Gastrocnemius medialis (tissue), 4 donors: ENCODE data around the gene TSHZ1. TPM values are rescaled to one million over a fixed set of nuclear protein-coding genes. Genes with fewer than 3 reads are reported as not detected.

Source experiments
- ATAC-seq, 2 donors: fragments of 150-250 bp; one replicate each; pipeline ENCODE4 v1.9.1; 2016
- DNase-seq, 2 donors: peaks; one replicate each; pipeline ENCODE4 v3.0.0-alpha.2; 2019
- H3K27ac ChIP-seq, 4 donors: fragments of 200-600 bp; sonication (generic); 1 replicate in 1 of 4; 2 replicates in 3 of 4; pipeline ENCODE4 v1.5.1; 2016 to 2018; ENCODE audit warnings: mild to moderate bottlenecking in 2 of 4, moderate library complexity in 1 of 4
- H3K27me3 ChIP-seq, 3 donors: fragments of 200-600 bp; sonication (generic) in 2 of 3; 1 replicate in 1 of 3; 2 replicates in 2 of 3; pipeline versions ENCODE4 v1.5.1 to v1.6.0; 2016 to 2019; ENCODE audit warnings: mild to moderate bottlenecking in 1 of 3, moderate library complexity in 1 of 3
- H3K36me3 ChIP-seq, 2 donors: fragments of 200-600 bp; sonication (generic) in 1 of 2; one replicate each; pipeline ENCODE4 v1.5.1; 2017 to 2018
- H3K4me1 ChIP-seq, 2 donors: fragments of 200-600 bp; sonication (generic) in 1 of 2; one replicate each; pipeline ENCODE4 v1.5.1; 2016 to 2017; ENCODE audit warnings: mild to moderate bottlenecking in 2 of 2
- H3K4me3 ChIP-seq, 4 donors: fragments of 200-600 bp; sonication (generic) in 3 of 4; 1 replicate in 1 of 4; 2 replicates in 3 of 4; pipeline ENCODE4 v1.5.1; 2016 to 2019; ENCODE audit warnings: mild to moderate bottlenecking in 2 of 4
- H3K9me3 ChIP-seq, 3 donors: fragments of 200-600 bp; sonication (generic) in 2 of 3; 1 replicate in 1 of 3; 2 replicates in 2 of 3; pipeline ENCODE4 v1.5.1; 2016 to 2019
- CTCF ChIP-seq, 5 experiments: fragments of 450-650 bp in 3 of 5; fragments of 200-600 bp in 2 of 5; sonication (generic) in 2 of 5; IDR thresholded peaks in 4 of 5; conservative IDR thresholded peaks in 1 of 5; 1 replicate in 4 of 5; 2 replicates in 1 of 5; pipeline ENCODE4 v1.5.1; 2016 to 2019; ENCODE audit warnings: antibody characterized with exemption in 5 of 5, mild to moderate bottlenecking in 3 of 5, moderate library complexity in 3 of 5
- POLR2A ChIP-seq, 2 donors: fragments of 450-650 bp; IDR thresholded peaks; one replicate each; pipeline ENCODE4 v1.6.1; 2017; ENCODE audit warnings: antibody characterized with exemption in 2 of 2, mild to moderate bottlenecking in 2 of 2, moderate library complexity in 2 of 2
- in situ Hi-C, 4 donors: fragments of 200-750 bp; cut with MboI; loops; one replicate each; pipeline versions ENCODE4 v1.15.0 to v1.8.0; 2017; ENCODE audit warnings: low sequenced_read_pairs in 4 of 4
- intact Hi-C: fragments of 100-400 bp; cut with DNase I; formaldehyde crosslinking; loops from one replicate; pipeline ENCODE4 v1.15.1; 2023; ENCODE audit warnings: low total_unique reads
- total RNA-seq, 4 donors: library from RNA; depleted of rRNA; stranded (reverse); fragments of >200 nt; gene quantifications; one replicate each; pipeline versions ENCODE4 v1.1.0 to v1.2.3, GENCODE V29; 2016

The TSHZ1 gene
- total RNA-seq = 1 to 10 TPM; 5.9 to 7.9 (median 7.6) TPM

GRCh38 chr18:75210274-75211001, at the start of gene TSHZ1:
Gene TSHZ1 (plus strand): TSS chr18:75210797. CDS start chr18:75211877, 1,080 bp downstream.
- in situ Hi-C loops = no loop called here
- TF ChIP-seq CTCF (IDR thresholded peaks at IDR 0.05 in 4 of 5, conservative IDR thresholded peaks at IDR 0.05 in 1 of 5) (no peak), POLR2A (IDR thresholded peaks at IDR 0.05) (peak; percentile 74 to 93)

GRCh38 chr18:75161256-75162028, 49.2 kb upstream of the TSHZ1 start:
- DNase-seq (peak in 1 of 2 donors; percentile 65), ATAC-seq (peak; percentile 68 to 86)
- in situ Hi-C loops (loop anchor here in 2 of 4 donors (25.0 kb wide), 1 partner anchor 301 kb away; no protein-coding TSS in a partner anchor), intact Hi-C loops (loop anchor here (5.0 to 10.0 kb wide), 2 partner anchors 41 to 313 kb away; no protein-coding TSS in a partner anchor)
- peak in 2 of 5 experiments; percentile 16 to 40 for TF ChIP-seq CTCF (IDR thresholded peaks at IDR 0.05 in 4 of 5, conservative IDR thresholded peaks at IDR 0.05 in 1 of 5)
- no peak for TF ChIP-seq POLR2A (IDR thresholded peaks at IDR 0.05)
- Histone ChIP-seq H3K36me3 (no peaks in the 10 kb centered on the region), H3K9me3 (no peaks in the 10 kb centered on the region), H3K4me3 (peak overlapping the region; percentile 53 to 59 (median 55)), H3K27ac (peak overlapping the region; percentile 22 to 60 (median 32)), H3K4me1 (peaks cover 16 to 18% of the 10 kb centered on the region in 2 donors), H3K27me3 (no peaks in the 10 kb centered on the region)

More at GRCh38 chr18:75210274-75211001, at the start of gene TSHZ1:
- H3K4me1 ChIP-seq = peaks cover 47 to 49% of the 10 kb centered on the region in 2 donors
- H3K27me3 ChIP-seq = no peaks in the 10 kb centered on the region
- ATAC-seq (peak; percentile 64 to 72), DNase-seq (peak; percentile 73 to 78)
- peak within 1 kb of the TSS; percentile 75 to 97 (median 87) for H3K4me3 ChIP-seq
- H3K27ac ChIP-seq = peak within 1 kb of the TSS; percentile 95 to 99 (median 96)
- H3K9me3 ChIP-seq = no peaks in the 10 kb centered on the region
- intact Hi-C loops = loop anchor here (1.0 to 10.0 kb wide), 2 partner anchors 38 to 616 kb away; partner anchors contain the start of gene ZNF407
- H3K36me3 ChIP-seq = no peaks in the 10 kb centered on the region

- H3K9me3 ChIP-seq = no peaks in the 10 kb centered on the region
- H3K27ac ChIP-seq = peak overlapping the region in 3 of 4 donors; percentile 20 to 36 (median 32)
- H3K36me3 ChIP-seq = no peaks in the 10 kb centered on the region
- in situ Hi-C loops = loop anchor here in 2 of 4 donors (25.0 kb wide), 1 partner anchor 300 kb away; no protein-coding TSS in a partner anchor
- no peaks in the 10 kb centered on the region for H3K27me3 ChIP-seq
- no peak overlapping the region for H3K4me3 ChIP-seq
- intact Hi-C loops = loop anchor here (5.0 to 10.0 kb wide), 2 partner anchors 40 to 312 kb away; no protein-coding TSS in a partner anchor
- ATAC-seq (peak; percentile 96 to 97), DNase-seq (peak; percentile 58 to 72)
- TF ChIP-seq CTCF (IDR thresholded peaks at IDR 0.05 in 4 of 5, conservative IDR thresholded peaks at IDR 0.05 in 1 of 5) (no peak), POLR2A (IDR thresholded peaks at IDR 0.05) (no peak)
- peaks cover 16 to 18% of the 10 kb centered on the region in 2 donors for H3K4me1 ChIP-seq
These were observed 48.1 kb upstream of the TSHZ1 start for GRCh38 chr18:75162467-75162866.

- H3K36me3 ChIP-seq = no peaks in the 10 kb centered on the region
- H3K4me1 ChIP-seq = peaks cover 16 to 18% of the 10 kb centered on the region in 2 donors
- H3K27me3 ChIP-seq = no peaks in the 10 kb centered on the region
- no peak overlapping the region for H3K4me3 ChIP-seq
- in situ Hi-C loops (loop anchor here in 2 of 4 donors (25.0 kb wide), 1 partner anchor 299 kb away; no protein-coding TSS in a partner anchor), intact Hi-C loops (loop anchor here (5.0 to 10.0 kb wide), 2 partner anchors 39 to 312 kb away; no protein-coding TSS in a partner anchor)
- no peak for DNase-seq
- no peak overlapping the region for H3K27ac ChIP-seq
- TF ChIP-seq POLR2A (IDR thresholded peaks at IDR 0.05) (no peak), CTCF (IDR thresholded peaks at IDR 0.05 in 4 of 5, conservative IDR thresholded peaks at IDR 0.05 in 1 of 5) (no peak)
- no peaks in the 10 kb centered on the region for H3K9me3 ChIP-seq
- ATAC-seq = no peak
These were observed 47.6 kb upstream of the TSHZ1 start for GRCh38 chr18:75162978-75163377.
